Aorta (tissue), 5 donors: ENCODE results near the gene RYR1. TPM values are rescaled to one million over a fixed set of nuclear protein-coding genes. Genes with fewer than 3 reads are reported as not detected.
"Not testable (repeated sequence)": the region's sequence is repeated elsewhere in the genome, so short reads cannot be mapped to it uniquely, and the experiment has no call there.

Experiments used
- ATAC-seq: fragments of 200-7000 bp; cut with Tn5 transposase; one replicate; pipeline ENCODE4 v1.9.1; 2022; ENCODE audit warnings: moderate library complexity; ENCODE audit not compliant: low FRiP score
- DNase-seq, 2 donors: peaks; one replicate each; pipeline ENCODE4 v3.0.0-alpha.2; 2020
- H3K27ac ChIP-seq, 2 donors: one replicate each; pipeline ENCODE4 v1.5.1; 2013; ENCODE audit warnings: low read length in 2 of 2, mild to moderate bottlenecking in 2 of 2, moderate library complexity in 2 of 2, control low read depth in 1 of 2, inconsistent platforms in 1 of 2, low read depth in 1 of 2
- H3K27me3 ChIP-seq, 2 donors: one replicate each; pipeline ENCODE4 v1.6.1; 2013; ENCODE audit warnings: control low read depth in 1 of 2, low read length in 1 of 2, mild to moderate bottlenecking in 1 of 2, moderate library complexity in 1 of 2; ENCODE audit not compliant: insufficient read depth in 2 of 2, control insufficient read depth in 1 of 2
- H3K36me3 ChIP-seq, 2 donors: one replicate each; pipeline ENCODE4 v1.6.1; 2013; ENCODE audit warnings: control low read depth in 1 of 2, low read length in 1 of 2, mild to moderate bottlenecking in 1 of 2; ENCODE audit not compliant: insufficient read depth in 2 of 2, control insufficient read depth in 1 of 2
- H3K4me1 ChIP-seq, 2 donors: one replicate each; pipeline ENCODE4 v1.6.1; 2013; ENCODE audit warnings: low read length in 2 of 2, control low read depth in 1 of 2, mild to moderate bottlenecking in 1 of 2, moderate library complexity in 1 of 2; ENCODE audit not compliant: insufficient read depth in 2 of 2, control insufficient read depth in 1 of 2
- H3K4me3 ChIP-seq, 2 donors: one replicate each; pipeline ENCODE4 v1.5.1; 2013; ENCODE audit warnings: low read length in 2 of 2, control low read depth in 1 of 2, mild to moderate bottlenecking in 1 of 2
- H3K9me3 ChIP-seq: one replicate; pipeline ENCODE4 v1.6.1; 2013; ENCODE audit warnings: mild to moderate bottlenecking, low read length; ENCODE audit not compliant: control insufficient read depth
- WGBS, 2 donors: extraction: QIAGEN DNeasy Blood & Tissue Kit; methylation state at CpG; one replicate each; pipeline ENCODE4 v1.1.7; 2013; 5-methylcytosine and 5-hydroxymethylcytosine counted together
- intact Hi-C, 2 donors: fragments of 100-400 bp; cut with DNase I; formaldehyde crosslinking; loops; one replicate each; pipeline versions ENCODE4 v1.14.2 to v1.15.0; 2022
- polyA plus RNA-seq, 2 donors: library from polyadenylated mRNA; stranded (reverse); fragments of 200-250 nt; gene quantifications; one replicate each; pipeline ENCODE4 v1.2.3, GENCODE V29; 2013
- total RNA-seq, 2 donors: library from RNA; stranded (reverse); fragmentation: NEBNext Ultra II Directional; extraction: Animal tissue kit (Norgen Biotek cat#: 25700); gene quantifications; one replicate each; pipeline ENCODE4 v1.2.1, GENCODE V29; 2021
- donor health status: healthy with polysubstance abuse.
- donor health status: Bipolar disorder and iron deficiency.
- donor health status: DM: no; HTN: no; CAD: no.
- donor health status: DM: no; HTN: no; CAD: no.
- donor health status: DM: yes; HTN: yes; CAD: no.

RYR1 gene
- total and polyA plus RNA-seq, 4 donors, result 0.38 to 5.4 (median 1.2) TPM

GRCh38 chr19:38561658-38562057 lies 128.2 kb downstream of the RYR1 start:
- WGBS, 2 donors, result 88 to 90% methylated on average over 11 of the region's 11 CpGs
- no peak overlapping the region for H3K4me3 ChIP-seq
- H3K9me3 ChIP-seq, result no peaks in the 10 kb centered on the region
- intact Hi-C loops, result no loop called here
- H3K4me1 ChIP-seq, result no peaks in the 10 kb centered on the region
- H3K27me3 ChIP-seq, result no peaks in the 10 kb centered on the region
- ATAC-seq, result no peak
- no peaks in the 10 kb centered on the region for H3K36me3 ChIP-seq
- no peak overlapping the region for H3K27ac ChIP-seq
- DNase-seq, result no peak

- Histone ChIP-seq H3K27me3 (no peaks in the 10 kb centered on the region), H3K9me3 (no peaks in the 10 kb centered on the region), H3K4me3 (no peak overlapping the region), H3K4me1 (no peaks in the 10 kb centered on the region), H3K27ac (no peak overlapping the region), H3K36me3 (no peaks in the 10 kb centered on the region)
- DNase-seq (no peak), ATAC-seq (no peak)
- intact Hi-C loops, result no loop called here
- WGBS, 2 donors, result 80 to 86% methylated on average over 6 of the region's 6 CpGs
Observed at GRCh38 chr19:38562096-38562495, 128.6 kb downstream of the RYR1 start.

GRCh38 chr19:38563475-38563874 lies 130.0 kb downstream of the RYR1 start:
- Histone ChIP-seq H3K36me3 (no peaks in the 10 kb centered on the region), H3K27ac (no peak overlapping the region), H3K27me3 (no peaks in the 10 kb centered on the region), H3K4me1 (no peaks in the 10 kb centered on the region), H3K4me3 (no peak overlapping the region), H3K9me3 (no peaks in the 10 kb centered on the region)
- DNase-seq (no peak), ATAC-seq (no peak)
- WGBS, 2 donors, result 96 to 98% methylated on average over 8 to 9 of the region's 9 CpGs
- intact Hi-C loops, result no loop called here

- H3K4me3 ChIP-seq, result no peak overlapping the region
- 4 to 6% methylated on average over 70 to 111 of the region's 111 CpGs for WGBS, 2 donors
Observed at GRCh38 chr19:38564981-38565690, 131.6 kb downstream of the RYR1 start.

GRCh38 chr19:38565691-38566105 lies 132.2 kb downstream of the RYR1 start:
- no peaks in the 10 kb centered on the region for H3K4me1 ChIP-seq
- H3K9me3 ChIP-seq, result no peaks in the 10 kb centered on the region
- no peak for DNase-seq
- H3K4me3 ChIP-seq, result no peak overlapping the region
- H3K27me3 ChIP-seq, result no peaks in the 10 kb centered on the region
- 70 to 78% methylated on average over 21 of the region's 21 CpGs for WGBS, 2 donors
- H3K36me3 ChIP-seq, result no peaks in the 10 kb centered on the region
- no peak for ATAC-seq
- no peak overlapping the region for H3K27ac ChIP-seq
- intact Hi-C loops, result no loop called here

More at GRCh38 chr19:38564981-38565690, 131.6 kb downstream of the RYR1 start:
- intact Hi-C loops, result no loop called here
- H3K36me3 ChIP-seq, result no peaks in the 10 kb centered on the region
- no peak for ATAC-seq
- H3K27me3 ChIP-seq, result no peaks in the 10 kb centered on the region
- H3K9me3 ChIP-seq, result no peaks in the 10 kb centered on the region
- H3K4me1 ChIP-seq, result no peaks in the 10 kb centered on the region
- H3K27ac ChIP-seq, result no peak overlapping the region
- peak in 1 of 2 donors; percentile 78 for DNase-seq

- no peaks in the 10 kb centered on the region for H3K9me3 ChIP-seq
- WGBS, 2 donors, result 89 to 91% methylated on average over 6 of the region's 6 CpGs
- no peaks in the 10 kb centered on the region for H3K4me1 ChIP-seq
- no peak overlapping the region for H3K27ac ChIP-seq
- H3K36me3 ChIP-seq, result no peaks in the 10 kb centered on the region
- H3K27me3 ChIP-seq, result no peaks in the 10 kb centered on the region
- intact Hi-C loops, result no loop called here
- H3K4me3 ChIP-seq, result no peak overlapping the region
- DNase-seq, result no peak
- ATAC-seq, result no peak
Observed at GRCh38 chr19:38569368-38569983, 136.0 kb downstream of the RYR1 start.

GRCh38 chr19:38571682-38572081 lies 138.2 kb downstream of the RYR1 start:
- 88 to 90% methylated on average over 2 of the region's 2 CpGs for WGBS, 2 donors
- Histone ChIP-seq H3K36me3 (no peaks in the 10 kb centered on the region), H3K27ac (no peak overlapping the region), H3K4me1 (no peaks in the 10 kb centered on the region), H3K4me3 (no peak overlapping the region), H3K9me3 (no peaks in the 10 kb centered on the region), H3K27me3 (no peaks in the 10 kb centered on the region)
- intact Hi-C loops, result no loop called here
- ATAC-seq, result no peak
- no peak for DNase-seq

- H3K27me3 ChIP-seq, result no peaks in the 10 kb centered on the region
- H3K4me1 ChIP-seq, result no peaks in the 10 kb centered on the region
- H3K4me3 ChIP-seq, result no peak overlapping the region
- no peaks in the 10 kb centered on the region for H3K36me3 ChIP-seq
- ATAC-seq, result no peak
- no peak overlapping the region for H3K27ac ChIP-seq
- intact Hi-C loops, result no loop called here
- no peak for DNase-seq
- H3K9me3 ChIP-seq, result no peaks in the 10 kb centered on the region
- WGBS, 2 donors, result 90 to 92% methylated on average over 11 of the region's 11 CpGs
Observed at GRCh38 chr19:38577826-38578225, 144.3 kb downstream of the RYR1 start.

- H3K4me1 ChIP-seq, H3K27me3 ChIP-seq, H3K4me3 ChIP-seq, H3K36me3 ChIP-seq, H3K9me3 ChIP-seq, ATAC-seq, DNase-seq, intact Hi-C loops, H3K27ac ChIP-seq: not testable (repeated sequence)
- 95 to 97% methylated on average over 6 of the region's 6 CpGs for WGBS, 2 donors
Observed at GRCh38 chr19:38579304-38579703, 145.8 kb downstream of the RYR1 start.
